ENCODE data around the gene HS1BP3.

Gene HS1BP3

GRCh38 chr2:20672201-20672951 lies 21.5 kb upstream of the HS1BP3 start:
- Histone ChIP-seq H4K20me1 (ENCODE audit: insufficient read depth) (no peaks in the 10 kb centered on the region), H3K79me2 (ENCODE audit: insufficient read depth, low read depth) (no peaks in the 10 kb centered on the region), H3K27me3 (ENCODE audit: insufficient read depth, low read depth) (no peaks in the 10 kb centered on the region), H2AFZ (ENCODE audit: low read depth) (no peak overlapping the region), H3K27ac (no peak overlapping the region), H3K4me1 (ENCODE audit: low read depth, poor library complexity, severe bottlenecking) (no peaks in the 10 kb centered on the region), H3K4me2 (no peak overlapping the region), H3K4me3 (IDR thresholded peaks at IDR 0.05; ENCODE audit: insufficient read depth, low read depth, low read length) (no peak overlapping the region), H3K36me3 (ENCODE audit: insufficient read depth) (no peaks in the 10 kb centered on the region), H3K9ac (no peak overlapping the region)
- TF ChIP-seq CTCF (conservative IDR thresholded peaks at IDR 0.05; ENCODE audit: low read depth, low read length), result no peak

GRCh38 chr2:20671736-20672080 lies 20.8 kb upstream of the HS1BP3 start:
- Histone ChIP-seq H4K20me1 (ENCODE audit: insufficient read depth) (no peaks in the 10 kb centered on the region), H3K9ac (no peak overlapping the region), H3K27ac (no peak overlapping the region), H3K4me1 (ENCODE audit: low read depth, poor library complexity, severe bottlenecking) (no peaks in the 10 kb centered on the region), H3K4me2 (no peak overlapping the region), H3K4me3 (IDR thresholded peaks at IDR 0.05; ENCODE audit: insufficient read depth, low read depth, low read length) (no peak overlapping the region), H3K36me3 (ENCODE audit: insufficient read depth) (no peaks in the 10 kb centered on the region), H3K79me2 (ENCODE audit: insufficient read depth, low read depth) (no peaks in the 10 kb centered on the region), H3K27me3 (ENCODE audit: insufficient read depth, low read depth) (no peaks in the 10 kb centered on the region), H2AFZ (ENCODE audit: low read depth) (no peak overlapping the region)
- TF ChIP-seq CTCF (conservative IDR thresholded peaks at IDR 0.05; ENCODE audit: low read depth, low read length), result no peak

- TF ChIP-seq CTCF (conservative IDR thresholded peaks at IDR 0.05; ENCODE audit: low read depth, low read length), result no peak
- H3K4me2 ChIP-seq, result no peak overlapping the region
- no peaks in the 10 kb centered on the region for H3K36me3 ChIP-seq (ENCODE audit: insufficient read depth)
- no peak overlapping the region for H3K9ac ChIP-seq
- no peaks in the 10 kb centered on the region for H3K79me2 ChIP-seq (ENCODE audit: insufficient read depth, low read depth)
- no peak overlapping the region for H2AFZ ChIP-seq (ENCODE audit: low read depth)
- H3K4me1 ChIP-seq (ENCODE audit: low read depth, poor library complexity, severe bottlenecking), result no peaks in the 10 kb centered on the region
- H3K4me3 ChIP-seq (IDR thresholded peaks at IDR 0.05; ENCODE audit: insufficient read depth, low read depth, low read length), result no peak overlapping the region
- H3K27me3 ChIP-seq (ENCODE audit: insufficient read depth, low read depth), result no peaks in the 10 kb centered on the region
- H3K27ac ChIP-seq, result no peak overlapping the region
- H4K20me1 ChIP-seq (ENCODE audit: insufficient read depth), result no peaks in the 10 kb centered on the region
These were observed 20.3 kb upstream of the HS1BP3 start for GRCh38 chr2:20671036-20671735.

- no peak overlapping the region for H3K4me3 ChIP-seq (IDR thresholded peaks at IDR 0.05; ENCODE audit: insufficient read depth, low read depth, low read length)
- no peaks in the 10 kb centered on the region for H3K79me2 ChIP-seq (ENCODE audit: insufficient read depth, low read depth)
- H4K20me1 ChIP-seq (ENCODE audit: insufficient read depth), result no peaks in the 10 kb centered on the region
- no peaks in the 10 kb centered on the region for H3K36me3 ChIP-seq (ENCODE audit: insufficient read depth)
- no peak overlapping the region for H3K27ac ChIP-seq
- no peak overlapping the region for H3K4me2 ChIP-seq
- H3K27me3 ChIP-seq (ENCODE audit: insufficient read depth, low read depth), result no peaks in the 10 kb centered on the region
- H3K4me1 ChIP-seq (ENCODE audit: low read depth, poor library complexity, severe bottlenecking), result no peaks in the 10 kb centered on the region
- no peak for TF ChIP-seq CTCF (conservative IDR thresholded peaks at IDR 0.05; ENCODE audit: low read depth, low read length)
- no peak overlapping the region for H2AFZ ChIP-seq (ENCODE audit: low read depth)
- H3K9ac ChIP-seq, result no peak overlapping the region
These were observed 19.6 kb upstream of the HS1BP3 start for GRCh38 chr2:20670315-20671035.

Measured in KMS-11 (cell line).